ENCODE results near the gene RASAL2.
"Not testable (repeated sequence)": the region's sequence is repeated elsewhere in the genome, so short reads cannot be mapped to it uniquely, and the experiment has no call there.

Gene RASAL2

GRCh38 chr1:178390280-178390679 is 296.4 kb downstream of the RASAL2 start:
- not testable (repeated sequence) for DNase-seq (ENCODE audit: low spot score)

- DNase-seq (ENCODE audit: low spot score) = no peak
Observed at GRCh38 chr1:178393370-178393769, 299.5 kb downstream of the RASAL2 start.

- no peak for DNase-seq (ENCODE audit: low spot score)
Observed at GRCh38 chr1:178396789-178397188, 302.9 kb downstream of the RASAL2 start.

- DNase-seq (ENCODE audit: low spot score) = no peak
Observed at GRCh38 chr1:178397678-178398077, 303.8 kb downstream of the RASAL2 start.

GRCh38 chr1:178399177-178399728 is 305.3 kb downstream of the RASAL2 start:
- DNase-seq (ENCODE audit: low spot score) = no peak

- DNase-seq (ENCODE audit: low spot score) = no peak
Observed at GRCh38 chr1:178405137-178405536, 311.2 kb downstream of the RASAL2 start.

GRCh38 chr1:178407215-178407614 is 313.3 kb downstream of the RASAL2 start:
- no peak for DNase-seq (ENCODE audit: low spot score)

- peak; percentile 8 for DNase-seq (ENCODE audit: low spot score)
Observed at GRCh38 chr1:178407655-178408054, 313.8 kb downstream of the RASAL2 start.

GRCh38 chr1:178408871-178409270 is 315.0 kb downstream of the RASAL2 start:
- no peak for DNase-seq (ENCODE audit: low spot score)

GRCh38 chr1:178409541-178409940 is 315.6 kb downstream of the RASAL2 start:
- no peak for DNase-seq (ENCODE audit: low spot score)

- DNase-seq (ENCODE audit: low spot score) = no peak
Observed at GRCh38 chr1:178411756-178412399, 318.0 kb downstream of the RASAL2 start.

- DNase-seq (ENCODE audit: low spot score) = no peak
Observed at GRCh38 chr1:178412400-178412770, 318.5 kb downstream of the RASAL2 start.

GRCh38 chr1:178417858-178418257 is 324.0 kb downstream of the RASAL2 start:
- no peak for DNase-seq (ENCODE audit: low spot score)

- DNase-seq (ENCODE audit: low spot score) = no peak
Observed at GRCh38 chr1:178418284-178418955, 324.5 kb downstream of the RASAL2 start.

GRCh38 chr1:178434360-178434759 is 340.5 kb downstream of the RASAL2 start:
- DNase-seq (ENCODE audit: low spot score) = no peak

GRCh38 chr1:178434899-178435435 is 341.1 kb downstream of the RASAL2 start:
- DNase-seq (ENCODE audit: low spot score) = peak; percentile 2

- no peak for DNase-seq (ENCODE audit: low spot score)
Observed at GRCh38 chr1:178436899-178437298, 343.0 kb downstream of the RASAL2 start.

GRCh38 chr1:178438432-178438831 is 344.5 kb downstream of the RASAL2 start:
- DNase-seq (ENCODE audit: low spot score) = no peak

- no peak for DNase-seq (ENCODE audit: low spot score)
Observed at GRCh38 chr1:178442925-178443324, 349.0 kb downstream of the RASAL2 start.

- DNase-seq (ENCODE audit: low spot score) = no peak
Observed at GRCh38 chr1:178450871-178451270, 357.0 kb downstream of the RASAL2 start.

- DNase-seq (ENCODE audit: low spot score) = no peak
Observed at GRCh38 chr1:178451529-178451928, 357.6 kb downstream of the RASAL2 start.

GRCh38 chr1:178452013-178452412 is 358.1 kb downstream of the RASAL2 start:
- peak; percentile 29 for DNase-seq (ENCODE audit: low spot score)

- DNase-seq (ENCODE audit: low spot score) = no peak
Observed at GRCh38 chr1:178456472-178456871, 362.6 kb downstream of the RASAL2 start.

All from Ammon's horn (tissue), 1 donor.